IMR-90 (cell line): ENCODE measurements around the gene TGFBI.

Source experiments
- POLR2A ChIP-seq: IDR thresholded peaks from 2 replicates; pipeline ENCODE4 v1.6.1; 2012; ENCODE audit warnings: mild to moderate bottlenecking, low read depth, low read length
- TF ChIP-seq, protein P1 (sequence below): fragments of 150-350 bp; IDR thresholded peaks from 2 replicates; pipeline ENCODE4 v1.6.1; 2017; ENCODE audit warnings: mild to moderate bottlenecking, antibody characterized with exemption, low read length, low read depth

DNA sequence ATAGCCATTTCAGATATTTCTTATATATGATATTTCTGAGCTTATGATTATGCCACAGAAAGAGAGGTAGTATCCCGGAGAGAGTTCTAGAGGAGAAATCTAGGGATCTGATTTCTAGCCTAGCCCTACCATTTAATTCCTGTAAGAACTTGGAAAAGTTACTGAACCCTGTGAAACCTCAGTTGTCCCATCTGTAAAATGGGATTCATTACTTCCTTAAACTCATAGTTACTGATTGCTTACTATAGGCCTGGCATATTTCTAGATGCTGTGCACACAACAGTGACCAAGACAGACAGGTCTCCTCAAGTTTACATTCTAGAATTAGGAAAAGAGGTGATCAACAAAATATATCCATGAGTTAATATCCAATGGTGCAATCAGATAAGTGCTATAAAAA, 73.1 kb downstream of the TGFBI start:
- TF ChIP-seq POLR2A: no peak
- TF ChIP-seq, protein P1, sequence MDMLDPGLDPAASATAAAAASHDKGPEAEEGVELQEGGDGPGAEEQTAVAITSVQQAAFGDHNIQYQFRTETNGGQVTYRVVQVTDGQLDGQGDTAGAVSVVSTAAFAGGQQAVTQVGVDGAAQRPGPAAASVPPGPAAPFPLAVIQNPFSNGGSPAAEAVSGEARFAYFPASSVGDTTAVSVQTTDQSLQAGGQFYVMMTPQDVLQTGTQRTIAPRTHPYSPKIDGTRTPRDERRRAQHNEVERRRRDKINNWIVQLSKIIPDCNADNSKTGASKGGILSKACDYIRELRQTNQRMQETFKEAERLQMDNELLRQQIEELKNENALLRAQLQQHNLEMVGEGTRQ: no peak
